ENCODE measurements around the gene PCDH9.

The PCDH9 gene

DNA sequence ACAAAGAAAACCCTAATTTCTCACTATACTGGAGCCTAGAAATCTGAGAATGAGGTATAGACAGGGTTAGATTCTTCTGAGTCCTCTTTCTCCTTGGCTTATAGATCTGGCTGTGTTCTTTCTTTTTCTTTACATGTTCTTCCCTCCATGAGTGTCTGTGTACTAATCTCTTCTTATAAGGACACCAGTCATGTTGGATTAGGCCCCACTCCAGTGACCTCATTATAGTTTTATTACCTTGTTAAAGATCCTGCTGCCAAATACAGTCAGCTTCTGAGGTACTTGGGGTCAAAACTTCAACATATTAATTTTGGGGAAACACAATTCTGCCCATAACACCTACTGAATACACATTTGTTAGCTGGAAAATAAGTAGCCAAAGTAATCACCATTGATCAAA is 302.6 kb downstream of the PCDH9 start:
- no peak overlapping the region for H2AFZ ChIP-seq (ENCODE audit: low read depth)
- H3K4me1 ChIP-seq (ENCODE audit: low read depth, poor library complexity, severe bottlenecking): no peaks in the 10 kb centered on the region
- no peaks in the 10 kb centered on the region for H3K79me2 ChIP-seq (ENCODE audit: insufficient read depth, low read depth)
- H3K27ac ChIP-seq: no peak overlapping the region
- H3K4me2 ChIP-seq: no peak overlapping the region
- no peaks in the 10 kb centered on the region for H3K27me3 ChIP-seq (ENCODE audit: insufficient read depth, low read depth)
- H3K36me3 ChIP-seq (ENCODE audit: insufficient read depth): no peaks in the 10 kb centered on the region
- H4K20me1 ChIP-seq (ENCODE audit: insufficient read depth): no peaks in the 10 kb centered on the region
- TF ChIP-seq, protein P1, sequence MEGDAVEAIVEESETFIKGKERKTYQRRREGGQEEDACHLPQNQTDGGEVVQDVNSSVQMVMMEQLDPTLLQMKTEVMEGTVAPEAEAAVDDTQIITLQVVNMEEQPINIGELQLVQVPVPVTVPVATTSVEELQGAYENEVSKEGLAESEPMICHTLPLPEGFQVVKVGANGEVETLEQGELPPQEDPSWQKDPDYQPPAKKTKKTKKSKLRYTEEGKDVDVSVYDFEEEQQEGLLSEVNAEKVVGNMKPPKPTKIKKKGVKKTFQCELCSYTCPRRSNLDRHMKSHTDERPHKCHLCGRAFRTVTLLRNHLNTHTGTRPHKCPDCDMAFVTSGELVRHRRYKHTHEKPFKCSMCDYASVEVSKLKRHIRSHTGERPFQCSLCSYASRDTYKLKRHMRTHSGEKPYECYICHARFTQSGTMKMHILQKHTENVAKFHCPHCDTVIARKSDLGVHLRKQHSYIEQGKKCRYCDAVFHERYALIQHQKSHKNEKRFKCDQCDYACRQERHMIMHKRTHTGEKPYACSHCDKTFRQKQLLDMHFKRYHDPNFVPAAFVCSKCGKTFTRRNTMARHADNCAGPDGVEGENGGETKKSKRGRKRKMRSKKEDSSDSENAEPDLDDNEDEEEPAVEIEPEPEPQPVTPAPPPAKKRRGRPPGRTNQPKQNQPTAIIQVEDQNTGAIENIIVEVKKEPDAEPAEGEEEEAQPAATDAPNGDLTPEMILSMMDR (conservative IDR thresholded peaks at IDR 0.05; ENCODE audit: low read depth, low read length): no peak
- H3K4me3 ChIP-seq (IDR thresholded peaks at IDR 0.05; ENCODE audit: insufficient read depth, low read depth, low read length): no peak overlapping the region
- H3K9ac ChIP-seq: no peak overlapping the region

DNA sequence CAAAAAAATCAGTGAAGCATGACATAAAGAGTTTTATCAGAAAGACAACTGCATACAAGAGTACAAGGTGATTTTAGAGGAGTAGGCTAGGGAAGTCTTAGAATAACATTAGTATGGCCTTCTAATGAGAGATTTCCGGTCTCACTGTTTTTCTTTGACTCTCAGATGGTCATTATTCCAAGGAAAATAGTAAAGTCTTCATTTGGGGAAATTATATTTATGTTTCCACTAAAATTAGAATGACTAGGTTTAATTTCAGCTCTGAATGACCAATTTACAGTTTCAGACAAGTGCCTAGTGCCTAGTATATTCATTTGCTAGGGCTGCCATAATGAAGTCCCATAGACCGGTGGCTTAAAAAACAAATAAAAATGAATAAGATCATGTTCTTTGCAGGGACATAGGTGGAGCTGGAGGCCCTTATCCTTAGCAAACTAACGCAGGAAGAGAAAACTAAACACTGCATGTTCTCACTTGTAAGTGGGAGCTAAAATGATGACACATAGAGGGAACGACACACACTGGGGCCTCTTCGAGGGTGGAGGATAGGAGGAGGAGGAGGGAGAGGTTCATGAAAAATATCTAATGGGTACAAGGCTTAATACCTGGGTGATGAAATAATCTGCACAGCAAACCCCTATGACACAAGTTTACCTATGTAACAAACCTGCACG is 303.1 kb downstream of the PCDH9 start:
- Histone ChIP-seq H2AFZ (ENCODE audit: low read depth) (no peak overlapping the region), H3K4me1 (ENCODE audit: low read depth, poor library complexity, severe bottlenecking) (no peaks in the 10 kb centered on the region), H3K4me3 (IDR thresholded peaks at IDR 0.05; ENCODE audit: insufficient read depth, low read depth, low read length) (no peak overlapping the region), H4K20me1 (ENCODE audit: insufficient read depth) (no peaks in the 10 kb centered on the region), H3K27ac (no peak overlapping the region), H3K9ac (no peak overlapping the region), H3K79me2 (ENCODE audit: insufficient read depth, low read depth) (no peaks in the 10 kb centered on the region), H3K4me2 (no peak overlapping the region), H3K36me3 (ENCODE audit: insufficient read depth) (no peaks in the 10 kb centered on the region), H3K27me3 (ENCODE audit: insufficient read depth, low read depth) (no peaks in the 10 kb centered on the region)
- TF ChIP-seq, protein P1 (conservative IDR thresholded peaks at IDR 0.05; ENCODE audit: low read depth, low read length): no peak

DNA sequence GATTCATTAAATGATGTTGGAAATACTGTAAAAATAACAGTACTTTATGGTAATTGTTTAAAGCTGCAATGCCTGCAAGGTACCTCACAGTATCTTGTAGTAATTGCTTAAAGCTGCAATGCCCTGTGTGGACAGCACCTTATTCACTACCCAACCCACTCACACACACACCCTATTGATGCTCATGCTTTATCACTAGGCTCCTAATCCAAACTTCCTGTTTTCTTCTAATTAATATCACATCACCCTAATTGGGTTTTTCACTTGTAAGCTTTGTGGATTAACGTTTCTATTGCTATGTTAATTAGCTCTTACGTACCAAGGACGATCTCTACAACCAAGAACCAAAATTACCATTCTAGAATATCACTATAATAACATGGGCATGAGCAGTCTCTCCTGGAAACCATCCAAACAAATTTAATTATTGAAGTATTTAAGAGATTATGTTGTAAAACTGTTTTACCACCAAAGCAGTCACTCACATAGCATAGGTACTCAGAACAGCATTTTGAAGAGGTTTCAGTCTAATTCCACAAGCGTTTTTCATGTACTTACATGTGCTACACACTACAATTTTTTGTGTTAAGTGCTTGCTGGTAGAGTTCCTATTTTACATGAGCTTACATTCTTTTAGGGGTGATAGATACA is 303.8 kb downstream of the PCDH9 start:
- Histone ChIP-seq H3K4me1 (ENCODE audit: low read depth, poor library complexity, severe bottlenecking) (no peaks in the 10 kb centered on the region), H3K79me2 (ENCODE audit: insufficient read depth, low read depth) (no peaks in the 10 kb centered on the region), H3K36me3 (ENCODE audit: insufficient read depth) (no peaks in the 10 kb centered on the region), H4K20me1 (ENCODE audit: insufficient read depth) (no peaks in the 10 kb centered on the region), H3K27ac (no peak overlapping the region), H3K27me3 (ENCODE audit: insufficient read depth, low read depth) (no peaks in the 10 kb centered on the region), H3K4me3 (IDR thresholded peaks at IDR 0.05; ENCODE audit: insufficient read depth, low read depth, low read length) (no peak overlapping the region), H3K4me2 (no peak overlapping the region), H3K9ac (no peak overlapping the region), H2AFZ (ENCODE audit: low read depth) (no peak overlapping the region)
- TF ChIP-seq, protein P1 (conservative IDR thresholded peaks at IDR 0.05; ENCODE audit: low read depth, low read length): no peak

DNA sequence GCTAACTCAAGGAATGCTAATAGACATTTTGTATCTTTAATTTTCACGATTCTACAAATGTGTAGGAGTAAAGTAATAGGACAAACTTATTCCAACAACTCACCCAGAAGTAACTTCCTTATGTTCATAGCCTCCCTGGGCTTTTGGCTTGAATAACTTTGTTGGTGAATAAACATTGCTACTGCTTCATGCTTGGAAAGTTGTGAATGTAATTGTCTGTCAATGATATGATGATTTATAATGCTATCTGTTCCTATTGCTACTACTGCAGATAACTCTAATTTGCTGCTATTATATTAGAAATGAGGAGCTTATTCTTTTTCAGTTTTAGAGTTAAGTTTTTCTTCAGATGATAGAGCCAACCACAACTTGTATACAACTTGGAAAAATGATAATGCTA is 307.7 kb downstream of the PCDH9 start:
- Histone ChIP-seq H4K20me1 (ENCODE audit: insufficient read depth) (no peaks in the 10 kb centered on the region), H3K4me3 (IDR thresholded peaks at IDR 0.05; ENCODE audit: insufficient read depth, low read depth, low read length) (no peak overlapping the region), H2AFZ (ENCODE audit: low read depth) (no peak overlapping the region), H3K9ac (no peak overlapping the region), H3K27ac (no peak overlapping the region), H3K4me1 (ENCODE audit: low read depth, poor library complexity, severe bottlenecking) (no peaks in the 10 kb centered on the region), H3K36me3 (ENCODE audit: insufficient read depth) (no peaks in the 10 kb centered on the region), H3K27me3 (ENCODE audit: insufficient read depth, low read depth) (no peaks in the 10 kb centered on the region), H3K4me2 (no peak overlapping the region), H3K79me2 (ENCODE audit: insufficient read depth, low read depth) (no peaks in the 10 kb centered on the region)
- TF ChIP-seq, protein P1 (conservative IDR thresholded peaks at IDR 0.05; ENCODE audit: low read depth, low read length): no peak

Measured in KMS-11 (cell line).